HepG2 (cell line): ENCODE measurements around the gene VPS37D. TPM values are rescaled to one million over a fixed set of nuclear protein-coding genes. Genes with fewer than 3 reads are reported as not detected.

Experiments used
- ARNTL ChIP-seq: sonication (generic); formaldehyde crosslinking; IDR thresholded peaks from 2 replicates; pipeline ENCODE4 v1.4.0; 2020; ENCODE audit warnings: mild to moderate bottlenecking, missing genetic modification reagents
- ATM ChIP-seq: fragments of 450-650 bp; IDR thresholded peaks from 2 replicates; pipeline ENCODE4 v1.7.1; 2017; ENCODE audit warnings: mild to moderate bottlenecking, borderline replicate concordance
- HNRNPL ChIP-seq: fragments of 200-400 bp; formaldehyde crosslinking; IDR thresholded peaks from 2 replicates; pipeline ENCODE4 v1.6.1; 2017; ENCODE audit warnings: mild to moderate bottlenecking, low read depth, low read length
- RBAK ChIP-seq: sonication (generic); formaldehyde crosslinking; IDR thresholded peaks from 2 replicates; pipeline ENCODE4 v1.5.1; 2020; ENCODE audit warnings: mild to moderate bottlenecking, missing genetic modification reagents
- SALL1 ChIP-seq: sonication (generic); formaldehyde crosslinking; IDR thresholded peaks from 2 replicates; pipeline ENCODE4 v1.8.0; 2022; ENCODE audit warnings: mild to moderate bottlenecking, missing genetic modification reagents
- ZFP1 ChIP-seq: IDR thresholded peaks from 2 replicates; pipeline ENCODE4 v1.6.1; 2016
- ZNF33B ChIP-seq: sonication (generic); formaldehyde crosslinking; IDR thresholded peaks from 2 replicates; pipeline ENCODE4 v1.5.1; 2020; ENCODE audit warnings: mild to moderate bottlenecking, missing genetic modification reagents
- ZNF563 ChIP-seq: sonication (generic); formaldehyde crosslinking; IDR thresholded peaks from 2 replicates; pipeline ENCODE4 v1.8.0; 2022; ENCODE audit warnings: mild to moderate bottlenecking, moderate library complexity, missing genetic modification reagents
- ZNF567 ChIP-seq: sonication (generic); formaldehyde crosslinking; IDR thresholded peaks from 2 replicates; pipeline ENCODE4 v1.8.1; 2023; ENCODE audit warnings: mild to moderate bottlenecking, missing genetic modification reagents, borderline replicate concordance
- ZNF572 ChIP-seq: sonication (generic); formaldehyde crosslinking; IDR thresholded peaks from 2 replicates; pipeline ENCODE4 v1.5.1; 2020; ENCODE audit warnings: mild to moderate bottlenecking, missing genetic modification reagents
- ZNF619 ChIP-seq: sonication (generic); formaldehyde crosslinking; IDR thresholded peaks from 2 replicates; pipeline ENCODE4 v1.4.0; 2020; ENCODE audit warnings: mild to moderate bottlenecking, missing genetic modification reagents
- ZNF678 ChIP-seq: sonication (generic); formaldehyde crosslinking; IDR thresholded peaks from 2 replicates; pipeline ENCODE4 v1.4.0; 2020; ENCODE audit warnings: mild to moderate bottlenecking, missing genetic modification reagents
- polyA plus RNA-seq, 8 experiments: library from polyadenylated mRNA; depleted of rRNA in 3 of 8; stranded (reverse) in 7 of 8; unstranded in 1 of 8; fragments of >200 nt; fragmentation: Illumina TruSeq in 4 of 8; extraction: Trizol in 4 of 8; gene quantifications; 2 replicates each; pipeline versions ENCODE4 v1.2.1 to v1.2.3, GENCODE V29; 2011 to 2016; ENCODE audit warnings: low read depth in 4 of 8, missing spikeins in 1 of 8, mixed read lengths in 1 of 8; ENCODE audit not compliant: insufficient read depth in 1 of 8
- total RNA-seq, 5 experiments: library from RNA; depleted of rRNA; stranded (reverse); fragments of >200 nt; fragmentation: Illumina TruSeq; extraction: Trizol; gene quantifications; 2 replicates each; pipeline ENCODE4 v1.2.3, GENCODE V29; 2016; ENCODE audit warnings: low read depth in 1 of 5
- TF ChIP-seq, protein P1 (sequence below): sonication (generic); formaldehyde crosslinking; IDR thresholded peaks from 2 replicates; pipeline ENCODE4 v1.5.1; 2020; ENCODE audit warnings: missing genetic modification reagents, mild to moderate bottlenecking, borderline replicate concordance
- TF ChIP-seq, protein P2 (sequence below): sonication (generic); formaldehyde crosslinking; IDR thresholded peaks from 2 replicates; pipeline ENCODE4 v1.5.0; 2020; ENCODE audit warnings: mild to moderate bottlenecking, missing genetic modification reagents, borderline replicate concordance
- TF ChIP-seq, protein P3 (sequence below): sonication (generic); formaldehyde crosslinking; IDR thresholded peaks from 2 replicates; pipeline ENCODE4 v1.4.0; 2020; ENCODE audit warnings: mild to moderate bottlenecking, missing genetic modification reagents
- TF ChIP-seq, protein P4 (sequence below), 2 experiments: sonication (generic) in 1 of 2; formaldehyde crosslinking in 1 of 2; IDR thresholded peaks; 2 replicates each; pipeline versions ENCODE4 v1.4.0 to v1.6.1; 2016 to 2020; ENCODE audit warnings: borderline replicate concordance in 1 of 2, low read depth in 1 of 2, mild to moderate bottlenecking in 1 of 2, missing genetic modification reagents in 1 of 2

Gene VPS37D
- total and polyA plus RNA-seq, 2 of the 13 experiments (the other 11 are each of a cell fraction or from before 2014, with no cell fraction given), result 3.8 to 6.3 TPM

DNA sequence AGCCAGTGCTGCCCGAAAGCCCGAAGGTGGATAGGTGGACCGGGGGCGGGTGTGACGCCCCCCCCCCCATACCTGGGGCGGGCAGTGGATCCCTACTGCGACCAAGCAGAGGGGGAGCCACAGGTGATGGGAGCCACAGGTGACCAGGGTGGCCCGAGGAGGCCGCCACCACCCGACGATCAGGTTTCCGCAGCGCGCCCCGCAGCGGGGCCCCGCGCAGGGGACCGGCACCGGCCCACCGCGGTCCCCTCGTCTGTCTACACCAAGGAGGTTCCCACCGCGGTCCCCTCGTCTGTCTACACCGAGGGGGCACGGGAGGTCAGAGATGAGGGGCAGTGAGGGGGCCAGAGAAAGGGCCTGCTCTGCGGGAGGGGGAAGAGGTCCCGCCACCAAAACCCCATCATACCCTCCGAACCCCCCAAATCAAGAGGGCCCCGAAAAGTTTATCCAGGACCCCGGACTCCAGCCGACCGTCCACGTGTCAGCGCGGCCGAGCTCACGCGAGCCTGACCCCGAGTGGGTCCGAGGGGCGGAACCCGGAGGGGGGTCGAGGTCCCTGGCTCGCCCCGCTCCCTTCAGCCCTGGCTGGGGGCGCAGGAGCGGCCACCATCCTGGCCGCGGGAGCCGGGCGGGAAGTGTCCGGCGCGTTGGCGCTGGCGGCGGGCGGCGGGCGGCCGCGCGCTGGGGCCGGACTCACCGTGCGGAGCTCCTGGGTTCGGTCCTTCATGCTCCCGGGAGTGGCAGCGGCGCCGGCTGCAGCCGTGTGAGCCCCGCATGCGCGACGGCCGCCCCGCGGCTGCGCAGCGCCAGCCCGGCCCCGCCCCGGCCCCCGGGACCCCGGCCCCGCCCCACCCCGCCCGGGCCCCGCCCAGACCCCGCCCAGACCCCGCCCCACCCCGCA, 51.5 kb downstream of the VPS37D start, which contains the start of gene STX1A (continued):
- TF ChIP-seq HNRNPL (0 out of 2 replicates have a peak, but pooled peaks have one; percentile 6), ZNF678 (peak; percentile 77; the same call in 1 of the 2 replicates), ZFP1 (CRISPR knock-in tag) (no peak), ZNF619 (CRISPR knock-in tag) (no peak), SALL1 (CRISPR knock-in tag) (no peak), ZNF572 (CRISPR knock-in tag) (0 out of 2 replicates have a peak, but pooled peaks have one; percentile 60), ATM (no peak), RBAK (CRISPR knock-in tag) (no peak), ZNF563 (CRISPR knock-in tag) (0 out of 2 replicates have a peak, but pooled peaks have one; percentile 30), ZNF33B (CRISPR knock-in tag) (no peak), ARNTL (CRISPR knock-in tag) (no peak), ZNF567 (no peak)
- TF ChIP-seq, protein P1, sequence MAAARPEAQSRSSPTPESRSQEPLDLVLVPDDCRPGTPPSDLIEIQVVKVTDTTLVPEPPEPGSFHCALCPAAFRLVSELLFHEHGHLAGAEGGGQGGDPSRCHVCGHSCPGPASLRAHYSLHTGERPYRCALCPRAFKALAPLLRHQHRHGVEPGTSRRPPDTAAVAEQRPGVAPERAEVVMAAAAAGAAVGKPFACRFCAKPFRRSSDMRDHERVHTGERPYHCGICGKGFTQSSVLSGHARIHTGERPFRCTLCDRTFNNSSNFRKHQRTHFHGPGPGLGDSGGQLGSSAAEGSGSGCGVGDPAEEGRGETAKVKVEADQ (CRISPR knock-in tag), result 0 out of 2 replicates have a peak, but pooled peaks have one; percentile 48
- TF ChIP-seq, protein P2, sequence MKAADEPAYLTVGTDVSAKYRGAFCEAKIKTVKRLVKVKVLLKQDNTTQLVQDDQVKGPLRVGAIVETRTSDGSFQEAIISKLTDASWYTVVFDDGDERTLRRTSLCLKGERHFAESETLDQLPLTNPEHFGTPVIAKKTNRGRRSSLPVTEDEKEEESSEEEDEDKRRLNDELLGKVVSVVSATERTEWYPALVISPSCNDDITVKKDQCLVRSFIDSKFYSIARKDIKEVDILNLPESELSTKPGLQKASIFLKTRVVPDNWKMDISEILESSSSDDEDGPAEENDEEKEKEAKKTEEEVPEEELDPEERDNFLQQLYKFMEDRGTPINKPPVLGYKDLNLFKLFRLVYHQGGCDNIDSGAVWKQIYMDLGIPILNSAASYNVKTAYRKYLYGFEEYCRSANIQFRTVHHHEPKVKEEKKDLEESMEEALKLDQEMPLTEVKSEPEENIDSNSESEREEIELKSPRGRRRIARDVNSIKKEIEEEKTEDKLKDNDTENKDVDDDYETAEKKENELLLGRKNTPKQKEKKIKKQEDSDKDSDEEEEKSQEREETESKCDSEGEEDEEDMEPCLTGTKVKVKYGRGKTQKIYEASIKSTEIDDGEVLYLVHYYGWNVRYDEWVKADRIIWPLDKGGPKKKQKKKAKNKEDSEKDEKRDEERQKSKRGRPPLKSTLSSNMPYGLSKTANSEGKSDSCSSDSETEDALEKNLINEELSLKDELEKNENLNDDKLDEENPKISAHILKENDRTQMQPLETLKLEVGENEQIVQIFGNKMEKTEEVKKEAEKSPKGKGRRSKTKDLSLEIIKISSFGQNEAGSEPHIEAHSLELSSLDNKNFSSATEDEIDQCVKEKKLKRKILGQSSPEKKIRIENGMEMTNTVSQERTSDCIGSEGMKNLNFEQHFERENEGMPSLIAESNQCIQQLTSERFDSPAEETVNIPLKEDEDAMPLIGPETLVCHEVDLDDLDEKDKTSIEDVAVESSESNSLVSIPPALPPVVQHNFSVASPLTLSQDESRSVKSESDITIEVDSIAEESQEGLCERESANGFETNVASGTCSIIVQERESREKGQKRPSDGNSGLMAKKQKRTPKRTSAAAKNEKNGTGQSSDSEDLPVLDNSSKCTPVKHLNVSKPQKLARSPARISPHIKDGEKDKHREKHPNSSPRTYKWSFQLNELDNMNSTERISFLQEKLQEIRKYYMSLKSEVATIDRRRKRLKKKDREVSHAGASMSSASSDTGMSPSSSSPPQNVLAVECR (CRISPR knock-in tag), result peak; percentile 45; the same call in 1 of the 2 replicates
- TF ChIP-seq, protein P3, sequence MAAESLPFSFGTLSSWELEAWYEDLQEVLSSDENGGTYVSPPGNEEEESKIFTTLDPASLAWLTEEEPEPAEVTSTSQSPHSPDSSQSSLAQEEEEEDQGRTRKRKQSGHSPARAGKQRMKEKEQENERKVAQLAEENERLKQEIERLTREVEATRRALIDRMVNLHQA (CRISPR knock-in tag), result no peak
- TF ChIP-seq, protein P4, sequence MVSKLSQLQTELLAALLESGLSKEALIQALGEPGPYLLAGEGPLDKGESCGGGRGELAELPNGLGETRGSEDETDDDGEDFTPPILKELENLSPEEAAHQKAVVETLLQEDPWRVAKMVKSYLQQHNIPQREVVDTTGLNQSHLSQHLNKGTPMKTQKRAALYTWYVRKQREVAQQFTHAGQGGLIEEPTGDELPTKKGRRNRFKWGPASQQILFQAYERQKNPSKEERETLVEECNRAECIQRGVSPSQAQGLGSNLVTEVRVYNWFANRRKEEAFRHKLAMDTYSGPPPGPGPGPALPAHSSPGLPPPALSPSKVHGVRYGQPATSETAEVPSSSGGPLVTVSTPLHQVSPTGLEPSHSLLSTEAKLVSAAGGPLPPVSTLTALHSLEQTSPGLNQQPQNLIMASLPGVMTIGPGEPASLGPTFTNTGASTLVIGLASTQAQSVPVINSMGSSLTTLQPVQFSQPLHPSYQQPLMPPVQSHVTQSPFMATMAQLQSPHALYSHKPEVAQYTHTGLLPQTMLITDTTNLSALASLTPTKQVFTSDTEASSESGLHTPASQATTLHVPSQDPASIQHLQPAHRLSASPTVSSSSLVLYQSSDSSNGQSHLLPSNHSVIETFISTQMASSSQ (IDR thresholded peaks at IDR 0.05; ENCODE audit: low read depth), result no peak
- TF ChIP-seq, protein P4 (CRISPR knock-in tag; IDR thresholded peaks at IDR 0.05; ENCODE audit: borderline replicate concordance), result no peak
